Measurements from ENCODE around the gene ZGLP1. TPM values are rescaled to one million over a fixed set of nuclear protein-coding genes. Genes with fewer than 3 reads are reported as not detected.
A peak's percentile ranks its signal among the peaks of the same experiment; 100 is the strongest.

Gene ZGLP1
- total and polyA plus RNA-seq, 2 of the 13 experiments (the other 11 are each of a cell fraction or from before 2014, with no cell fraction given): 2.4 to 3.0 TPM

GRCh38 chr19:10299545-10300458, 9.8 kb downstream of the ZGLP1 start (continued):
- TF ChIP-seq, protein P1, sequence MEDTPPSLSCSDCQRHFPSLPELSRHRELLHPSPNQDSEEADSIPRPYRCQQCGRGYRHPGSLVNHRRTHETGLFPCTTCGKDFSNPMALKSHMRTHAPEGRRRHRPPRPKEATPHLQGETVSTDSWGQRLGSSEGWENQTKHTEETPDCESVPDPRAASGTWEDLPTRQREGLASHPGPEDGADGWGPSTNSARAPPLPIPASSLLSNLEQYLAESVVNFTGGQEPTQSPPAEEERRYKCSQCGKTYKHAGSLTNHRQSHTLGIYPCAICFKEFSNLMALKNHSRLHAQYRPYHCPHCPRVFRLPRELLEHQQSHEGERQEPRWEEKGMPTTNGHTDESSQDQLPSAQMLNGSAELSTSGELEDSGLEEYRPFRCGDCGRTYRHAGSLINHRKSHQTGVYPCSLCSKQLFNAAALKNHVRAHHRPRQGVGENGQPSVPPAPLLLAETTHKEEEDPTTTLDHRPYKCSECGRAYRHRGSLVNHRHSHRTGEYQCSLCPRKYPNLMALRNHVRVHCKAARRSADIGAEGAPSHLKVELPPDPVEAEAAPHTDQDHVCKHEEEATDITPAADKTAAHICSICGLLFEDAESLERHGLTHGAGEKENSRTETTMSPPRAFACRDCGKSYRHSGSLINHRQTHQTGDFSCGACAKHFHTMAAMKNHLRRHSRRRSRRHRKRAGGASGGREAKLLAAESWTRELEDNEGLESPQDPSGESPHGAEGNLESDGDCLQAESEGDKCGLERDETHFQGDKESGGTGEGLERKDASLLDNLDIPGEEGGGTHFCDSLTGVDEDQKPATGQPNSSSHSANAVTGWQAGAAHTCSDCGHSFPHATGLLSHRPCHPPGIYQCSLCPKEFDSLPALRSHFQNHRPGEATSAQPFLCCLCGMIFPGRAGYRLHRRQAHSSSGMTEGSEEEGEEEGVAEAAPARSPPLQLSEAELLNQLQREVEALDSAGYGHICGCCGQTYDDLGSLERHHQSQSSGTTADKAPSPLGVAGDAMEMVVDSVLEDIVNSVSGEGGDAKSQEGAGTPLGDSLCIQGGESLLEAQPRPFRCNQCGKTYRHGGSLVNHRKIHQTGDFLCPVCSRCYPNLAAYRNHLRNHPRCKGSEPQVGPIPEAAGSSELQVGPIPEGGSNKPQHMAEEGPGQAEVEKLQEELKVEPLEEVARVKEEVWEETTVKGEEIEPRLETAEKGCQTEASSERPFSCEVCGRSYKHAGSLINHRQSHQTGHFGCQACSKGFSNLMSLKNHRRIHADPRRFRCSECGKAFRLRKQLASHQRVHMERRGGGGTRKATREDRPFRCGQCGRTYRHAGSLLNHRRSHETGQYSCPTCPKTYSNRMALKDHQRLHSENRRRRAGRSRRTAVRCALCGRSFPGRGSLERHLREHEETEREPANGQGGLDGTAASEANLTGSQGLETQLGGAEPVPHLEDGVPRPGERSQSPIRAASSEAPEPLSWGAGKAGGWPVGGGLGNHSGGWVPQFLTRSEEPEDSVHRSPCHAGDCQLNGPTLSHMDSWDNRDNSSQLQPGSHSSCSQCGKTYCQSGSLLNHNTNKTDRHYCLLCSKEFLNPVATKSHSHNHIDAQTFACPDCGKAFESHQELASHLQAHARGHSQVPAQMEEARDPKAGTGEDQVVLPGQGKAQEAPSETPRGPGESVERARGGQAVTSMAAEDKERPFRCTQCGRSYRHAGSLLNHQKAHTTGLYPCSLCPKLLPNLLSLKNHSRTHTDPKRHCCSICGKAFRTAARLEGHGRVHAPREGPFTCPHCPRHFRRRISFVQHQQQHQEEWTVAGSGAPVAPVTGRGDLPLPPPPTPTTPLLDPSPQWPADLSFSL (CRISPR knock-in tag; IDR thresholded peaks at IDR 0.05): no peak
- TF ChIP-seq PPARG (CRISPR knock-in tag; conservative IDR thresholded peaks at IDR 0.05) (no peak), ZSCAN21 (CRISPR knock-in tag; IDR thresholded peaks at IDR 0.05; ENCODE audit: borderline replicate concordance) (no peak), ZNF33B (CRISPR knock-in tag; IDR thresholded peaks at IDR 0.05) (no peak), THAP9 (CRISPR knock-in tag; IDR thresholded peaks at IDR 0.05; ENCODE audit: borderline replicate concordance) (no peak), GATA4 (IDR thresholded peaks at IDR 0.05; ENCODE audit: borderline replicate concordance, low read depth) (no peak), ELF1 (CRISPR knock-in tag; IDR thresholded peaks at IDR 0.05) (no peak), NRL (CRISPR knock-in tag; IDR thresholded peaks at IDR 0.05; ENCODE audit: borderline replicate concordance) (peak; percentile 25; the same call in 1 of the 2 replicates), ZNF44 (CRISPR knock-in tag; IDR thresholded peaks at IDR 0.05) (no peak), ZNF484 (CRISPR knock-in tag; IDR thresholded peaks at IDR 0.05; ENCODE audit: borderline replicate concordance, low read depth) (no peak), MIXL1 (CRISPR knock-in tag; IDR thresholded peaks at IDR 0.05) (no peak), ZNF207 (IDR thresholded peaks at IDR 0.05; ENCODE audit: borderline replicate concordance) (no peak), ZNF609 (CRISPR knock-in tag; IDR thresholded peaks at IDR 0.05; ENCODE audit: borderline replicate concordance) (no peak), ZNF772 (CRISPR knock-in tag; IDR thresholded peaks at IDR 0.05) (0 out of 2 replicates have a peak, but pooled peaks have one; percentile 20)

All from HepG2 (cell line).